Measurements from ENCODE around the gene ZDHHC11B.
"Not testable (repeated sequence)": the region's sequence is repeated elsewhere in the genome, so short reads cannot be mapped to it uniquely, and the experiment has no call there.

The ZDHHC11B gene

GRCh38 chr5:683551-684481 lies 100.7 kb downstream of the ZDHHC11B start:
- no peak for DNase-seq

GRCh38 chr5:682651-683358 lies 101.7 kb downstream of the ZDHHC11B start:
- DNase-seq = not testable (repeated sequence)

- not testable (repeated sequence) for DNase-seq
Observed at GRCh38 chr5:682216-682615, 102.3 kb downstream of the ZDHHC11B start.

- not testable (repeated sequence) for DNase-seq
Observed at GRCh38 chr5:681317-682191, 103.0 kb downstream of the ZDHHC11B start.

GRCh38 chr5:680836-681235 lies 103.7 kb downstream of the ZDHHC11B start:
- DNase-seq = not testable (repeated sequence)

- DNase-seq = not testable (repeated sequence)
Observed at GRCh38 chr5:680118-680795, 104.3 kb downstream of the ZDHHC11B start.

- DNase-seq = not testable (repeated sequence)
Observed at GRCh38 chr5:679166-679895, 105.2 kb downstream of the ZDHHC11B start.

GRCh38 chr5:678521-678920 lies 106.0 kb downstream of the ZDHHC11B start:
- DNase-seq = not testable (repeated sequence)

GRCh38 chr5:677131-678101 lies 107.1 kb downstream of the ZDHHC11B start:
- DNase-seq = no peak

- no peak for DNase-seq
Observed at GRCh38 chr5:676699-677076, 107.8 kb downstream of the ZDHHC11B start.

- no peak for DNase-seq
Observed at GRCh38 chr5:675871-676698, 108.4 kb downstream of the ZDHHC11B start.

- DNase-seq = no peak
Observed at GRCh38 chr5:675111-675870, 109.2 kb downstream of the ZDHHC11B start.

- no peak for DNase-seq
Observed at GRCh38 chr5:674630-675011, 109.9 kb downstream of the ZDHHC11B start.

- DNase-seq = no peak
Observed at GRCh38 chr5:673831-674629, 110.5 kb downstream of the ZDHHC11B start.

- no peak for DNase-seq
Observed at GRCh38 chr5:673161-673830, 111.2 kb downstream of the ZDHHC11B start.

GRCh38 chr5:672329-673160 lies 112.0 kb downstream of the ZDHHC11B start:
- DNase-seq = peak; percentile 80

Data from hematopoietic multipotent progenitor cell treated with erythropoietin and hydrocortisone succinate and interleukin-3 and kit ligand, for 4 days (in vitro differentiated cells).